ES-I3 (cell line): Measurements from ENCODE around the gene OFD1.

Experiments
- H3K36me3 ChIP-seq: 2 replicates; pipeline ENCODE4 v1.6.1; 2013; ENCODE audit warnings: mild to moderate bottlenecking, low read length, control low read depth, moderate library complexity; ENCODE audit not compliant: insufficient read depth
- H3K4me1 ChIP-seq: 2 replicates; pipeline ENCODE4 v1.6.1; 2013; ENCODE audit warnings: mild to moderate bottlenecking, control low read depth, low read length; ENCODE audit not compliant: insufficient read depth
- H3K9ac ChIP-seq: 2 replicates; pipeline ENCODE4 v1.6.1; 2013; ENCODE audit warnings: low read depth, mild to moderate bottlenecking, low read length, moderate library complexity
- H3K9me3 ChIP-seq: 2 replicates; pipeline ENCODE4 v1.6.1; 2013; ENCODE audit warnings: mild to moderate bottlenecking, low read length, moderate library complexity; ENCODE audit not compliant: control insufficient read depth, insufficient read depth

Gene OFD1

DNA sequence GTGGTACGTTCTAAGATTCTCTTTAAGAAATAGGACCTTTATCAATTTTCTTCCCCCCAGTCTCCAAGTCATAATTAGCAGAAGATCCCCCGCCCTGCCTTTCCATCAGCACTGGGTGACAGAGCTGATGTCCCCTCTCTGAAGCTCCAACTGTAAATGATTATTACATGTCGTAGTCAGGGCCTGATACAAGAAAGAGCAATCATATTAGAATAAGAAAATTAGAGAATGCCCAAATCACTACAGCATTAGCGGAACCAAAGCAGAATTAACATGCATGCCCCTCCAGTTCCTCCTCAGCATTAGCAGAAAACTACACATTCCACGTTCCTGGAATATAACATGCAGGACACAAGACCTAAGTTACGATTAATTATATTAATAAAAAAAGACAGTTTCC is 81.6 kb downstream of the OFD1 start:
- Histone ChIP-seq H3K9me3 (no peaks in the 10 kb centered on the region), H3K36me3 (no peaks in the 10 kb centered on the region), H3K9ac (no peak overlapping the region), H3K4me1 (no peaks in the 10 kb centered on the region; the same call in 1 of the 2 replicates)

DNA sequence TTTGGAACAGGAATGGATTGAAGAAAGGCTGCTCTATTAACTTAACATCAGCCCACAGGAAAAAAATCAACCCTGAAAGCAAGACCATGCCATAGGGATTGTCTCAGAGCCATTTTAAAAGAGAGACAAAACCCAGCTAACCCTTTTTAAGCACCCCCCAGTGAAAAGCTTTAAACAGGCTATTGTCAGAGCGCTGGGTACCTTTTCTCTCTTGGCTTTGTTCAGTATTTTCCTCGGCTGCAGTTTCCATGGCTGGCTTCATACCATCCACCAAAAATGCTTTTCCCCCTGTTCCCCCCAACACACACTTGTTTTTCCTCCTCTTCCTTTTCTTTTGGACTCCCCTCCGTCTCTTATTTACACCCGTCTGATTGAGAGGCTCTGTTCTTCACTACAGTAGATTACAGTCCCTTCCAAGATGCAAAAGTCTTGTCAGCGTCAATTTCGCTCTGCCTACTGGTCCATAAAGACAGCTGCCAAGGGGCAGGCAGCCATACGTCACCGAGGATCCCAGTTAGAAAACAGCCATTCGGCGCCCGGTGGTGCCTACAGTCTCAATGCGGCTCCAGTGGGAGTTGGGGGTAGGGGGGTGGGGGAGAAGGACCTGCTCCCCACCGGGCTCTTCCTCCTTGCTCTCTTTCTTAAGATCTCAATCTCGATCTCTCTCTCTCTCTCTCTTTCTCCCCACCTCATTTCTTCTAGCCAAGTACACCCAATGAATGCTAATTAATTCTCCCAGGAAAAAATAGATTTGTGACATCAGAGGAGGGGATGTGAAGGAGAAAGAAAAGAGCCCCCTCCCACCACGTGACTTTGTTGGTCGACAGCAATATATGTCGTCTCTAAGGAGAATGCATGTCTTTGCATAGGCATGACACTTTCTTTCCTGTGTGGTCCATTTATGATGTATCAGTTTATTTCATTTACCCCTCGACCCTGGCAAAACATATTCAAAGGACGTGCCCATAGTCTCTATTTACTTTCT is 82.4 kb downstream of the OFD1 start, which contains the start of gene GPM6B:
Gene GPM6B, minus strand, starts transcription at position 451 of the 985 bp plus-strand sequence. Its CDS starts 189 bp downstream, at position 262.
- Histone ChIP-seq H3K36me3 (no peaks in the 10 kb centered on the region), H3K4me1 (no peaks in the 10 kb centered on the region; the same call in 1 of the 2 replicates), H3K9me3 (no peaks in the 10 kb centered on the region), H3K9ac (0 out of 2 replicates have a peak within 1 kb of the TSS, but pooled peaks have one; percentile 20)
